OCI-LY1 (cell line): ENCODE measurements around the gene LRRC2.

Experiments
- H2AFZ ChIP-seq: fragments of 200-600 bp; sonication (generic), shearing (Covaris generic); 2 replicates; pipeline ENCODE4 v1.6.0; 2014; ENCODE audit warnings: antibody characterized with exemption, mild to moderate bottlenecking, low read length
- H3F3A ChIP-seq: fragments of 200-600 bp; sonication (generic), shearing (Covaris generic); 2 replicates; pipeline ENCODE4 v1.6.0; 2014; ENCODE audit warnings: mild to moderate bottlenecking, antibody characterized with exemption, low read length, moderate library complexity; ENCODE audit not compliant: insufficient read depth
- H3K27ac ChIP-seq: fragments of 200-600 bp; sonication (generic); 2 replicates; pipeline ENCODE4 v1.5.1; 2014; ENCODE audit warnings: low read length, mixed run types, mild to moderate bottlenecking, low read depth; ENCODE audit not compliant: poor library complexity, severe bottlenecking
- H3K27me3 ChIP-seq: fragments of 200-600 bp; sonication (generic); 2 replicates; pipeline ENCODE4 v1.6.0; 2014; ENCODE audit warnings: antibody characterized with exemption, mild to moderate bottlenecking, low read length, moderate library complexity; ENCODE audit not compliant: insufficient read depth
- H3K36me3 ChIP-seq: fragments of 200-600 bp; sonication (generic); 2 replicates; pipeline ENCODE4 v1.6.1; 2014; ENCODE audit warnings: mild to moderate bottlenecking, antibody characterized with exemption, low read length, moderate library complexity, mixed read lengths; ENCODE audit not compliant: insufficient read depth
- H3K4me1 ChIP-seq: fragments of 200-600 bp; sonication (generic); 2 replicates; pipeline ENCODE4 v1.5.1; 2014; ENCODE audit warnings: mild to moderate bottlenecking, low read length, moderate library complexity; ENCODE audit not compliant: insufficient read depth, severe bottlenecking
- H3K4me2 ChIP-seq: fragments of 200-600 bp; sonication (generic), shearing (Covaris generic); 2 replicates; pipeline ENCODE4 v1.6.1; 2014; ENCODE audit warnings: low read length
- H3K4me3 ChIP-seq: fragments of 200-600 bp; sonication (generic); 2 replicates; pipeline ENCODE4 v1.5.1; 2014; ENCODE audit warnings: low read length, low read depth, mild to moderate bottlenecking, mixed read lengths; ENCODE audit not compliant: poor library complexity, severe bottlenecking
- H3K79me2 ChIP-seq: fragments of 200-600 bp; shearing (Covaris generic); 2 replicates; pipeline ENCODE4 v1.6.1; 2016; ENCODE audit warnings: mixed run types, low read length, mixed read lengths; ENCODE audit not compliant: insufficient read depth
- H3K9ac ChIP-seq: fragments of 200-600 bp; sonication (generic), shearing (Covaris generic); 2 replicates; pipeline ENCODE4 v1.6.1; 2014; ENCODE audit warnings: mild to moderate bottlenecking, low read length, mixed read lengths
- H3K9me2 ChIP-seq: fragments of 200-600 bp; sonication (generic), shearing (Covaris generic); 2 replicates; pipeline ENCODE4 v1.6.1; 2014; ENCODE audit warnings: low read depth, mild to moderate bottlenecking, low read length, mixed read lengths
- H3K9me3 ChIP-seq: fragments of 200-600 bp; shearing (Covaris generic); 2 replicates; pipeline ENCODE4 v1.6.1; 2014; ENCODE audit warnings: low read length, mixed read lengths
- H4K20me1 ChIP-seq: fragments of 200-600 bp; sonication (generic), shearing (Covaris generic); 2 replicates; pipeline ENCODE4 v1.6.0; 2016; ENCODE audit warnings: mild to moderate bottlenecking, low read length; ENCODE audit not compliant: insufficient read depth
- CTCF ChIP-seq: fragments of 200-600 bp; sonication (generic), shearing (Covaris generic); IDR thresholded peaks from 2 replicates; pipeline ENCODE4 v1.5.1; 2017; ENCODE audit warnings: mild to moderate bottlenecking, antibody characterized with exemption, low read length, moderate library complexity, mixed read lengths
- EZH2 ChIP-seq: fragments of 200-600 bp; sonication (generic), shearing (Covaris generic); IDR thresholded peaks from 2 replicates; pipeline ENCODE4 v1.8.0; 2017; ENCODE audit warnings: borderline replicate concordance, mixed run types, mild to moderate bottlenecking, antibody characterized with exemption, low read length, moderate library complexity, mixed read lengths

Gene LRRC2

DNA sequence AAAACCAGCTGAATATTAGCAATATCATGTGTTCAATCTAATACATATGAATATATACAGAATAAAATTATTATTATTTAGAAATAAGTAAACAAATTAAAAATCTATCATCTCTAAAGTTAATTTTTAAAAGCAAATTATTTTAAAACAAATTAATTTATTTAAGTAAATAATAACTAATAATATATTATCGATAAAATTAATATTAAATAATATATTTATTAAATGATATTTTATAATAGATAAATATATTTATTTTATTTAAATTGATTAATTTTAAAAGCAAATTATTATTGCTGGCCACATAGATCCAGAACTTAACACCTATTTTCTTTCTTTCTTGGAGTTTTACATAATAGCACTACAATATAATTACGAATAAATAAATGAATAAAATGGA, 46.1 kb downstream of the LRRC2 start:
- no peaks in the 10 kb centered on the region for H3K79me2 ChIP-seq
- H4K20me1 ChIP-seq = no peaks in the 10 kb centered on the region
- no peak overlapping the region for H3K27ac ChIP-seq
- no peaks in the 10 kb centered on the region for H3K4me1 ChIP-seq
- no peaks in the 10 kb centered on the region for H3F3A ChIP-seq
- no peaks in the 10 kb centered on the region for H3K36me3 ChIP-seq
- TF ChIP-seq EZH2 (no peak), CTCF (no peak)
- H3K9ac ChIP-seq = no peak overlapping the region
- H3K9me2 ChIP-seq = no peaks in the 10 kb centered on the region
- no peaks in the 10 kb centered on the region for H3K9me3 ChIP-seq
- no peak overlapping the region for H2AFZ ChIP-seq
- no peak overlapping the region for H3K4me2 ChIP-seq
- H3K4me3 ChIP-seq = no peak overlapping the region
- H3K27me3 ChIP-seq = no peaks in the 10 kb centered on the region

DNA sequence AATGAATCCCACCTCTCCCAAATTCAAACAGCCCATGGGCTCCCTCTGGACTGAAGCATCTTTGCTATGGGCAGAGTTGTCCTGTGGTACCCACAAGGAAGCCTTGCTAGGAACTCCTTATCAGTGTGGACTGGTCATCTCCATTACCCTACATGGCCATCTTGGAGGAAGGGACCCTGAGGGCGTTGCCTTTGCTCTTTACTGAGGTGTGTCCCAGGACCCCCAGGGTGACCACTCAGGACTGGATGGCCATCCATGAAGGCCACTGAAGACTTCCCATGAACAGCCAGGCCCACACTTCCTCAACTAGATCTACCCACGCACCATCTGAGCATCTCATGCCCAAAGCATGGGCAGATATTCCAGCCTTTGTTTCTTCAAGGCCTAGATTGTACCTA, 48.3 kb downstream of the LRRC2 start:
- Histone ChIP-seq H3K9me2 (no peaks in the 10 kb centered on the region), H2AFZ (no peak overlapping the region), H3K9ac (no peak overlapping the region), H4K20me1 (no peaks in the 10 kb centered on the region), H3K79me2 (no peaks in the 10 kb centered on the region), H3K4me1 (no peaks in the 10 kb centered on the region), H3K27ac (no peak overlapping the region), H3K27me3 (no peaks in the 10 kb centered on the region), H3K36me3 (no peaks in the 10 kb centered on the region), H3F3A (no peaks in the 10 kb centered on the region), H3K4me2 (no peak overlapping the region), H3K4me3 (no peak overlapping the region), H3K9me3 (no peaks in the 10 kb centered on the region)
- TF ChIP-seq EZH2 (no peak), CTCF (no peak)

GRCh38 chr3:46517016-46517783, 48.9 kb downstream of the LRRC2 start:
- no peak for TF ChIP-seq EZH2
- no peak for TF ChIP-seq CTCF
- no peaks in the 10 kb centered on the region for H4K20me1 ChIP-seq
- H3K27me3 ChIP-seq = no peaks in the 10 kb centered on the region
- H3K79me2 ChIP-seq = no peaks in the 10 kb centered on the region
- H3K4me1 ChIP-seq = no peaks in the 10 kb centered on the region
- H3F3A ChIP-seq = no peaks in the 10 kb centered on the region
- H3K9me3 ChIP-seq = no peaks in the 10 kb centered on the region
- H3K27ac ChIP-seq = no peak overlapping the region
- H3K4me3 ChIP-seq = no peak overlapping the region
- H3K9ac ChIP-seq = no peak overlapping the region
- no peaks in the 10 kb centered on the region for H3K9me2 ChIP-seq
- H3K4me2 ChIP-seq = no peak overlapping the region
- H3K36me3 ChIP-seq = no peaks in the 10 kb centered on the region
- H2AFZ ChIP-seq = no peak overlapping the region
